ENCODE results near the gene EXOC6B.

DNA sequence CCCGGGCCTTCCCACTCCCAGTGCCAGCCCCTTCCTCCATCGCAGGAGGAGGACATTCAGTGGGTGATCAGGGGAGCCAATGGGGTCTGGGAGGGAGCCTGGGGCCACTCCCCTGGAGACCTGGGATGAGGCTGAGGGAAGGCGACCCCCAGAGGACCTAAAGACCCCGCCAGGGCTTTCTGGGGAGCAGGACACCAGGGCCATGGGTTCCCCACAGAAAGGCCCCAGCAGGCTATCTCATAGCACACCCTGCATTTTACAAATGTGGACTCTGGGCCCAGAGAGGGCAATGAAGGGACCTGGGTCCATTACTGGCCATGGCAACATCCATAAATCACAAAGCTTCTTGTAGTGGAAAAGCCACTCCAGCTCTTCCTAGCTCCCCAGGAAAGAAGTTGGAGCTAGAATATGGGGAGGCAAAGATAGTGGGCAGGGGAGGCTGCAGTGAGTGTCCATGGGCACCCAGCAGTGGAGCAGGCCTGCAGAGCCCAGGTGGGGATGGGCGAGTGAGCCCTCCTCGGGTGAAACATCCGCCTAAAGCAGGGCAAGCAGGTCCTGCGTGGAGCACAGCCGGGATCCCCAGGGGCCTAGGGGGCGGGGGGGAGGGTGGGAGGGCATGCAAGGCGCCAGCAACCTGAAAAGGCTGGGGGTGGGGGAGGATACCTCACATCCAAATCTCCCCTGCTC, 692.0 kb downstream of the EXOC6B start:
- TF ChIP-seq EZH2phosphoT487 (IDR thresholded peaks at IDR 0.05; ENCODE audit: low read length) (no peak), CTCF (IDR thresholded peaks at IDR 0.05; ENCODE audit: low read length) (no peak), EZH2 (optimal IDR thresholded peaks at IDR 0.05; ENCODE audit: low read depth, low read length) (no peak)

Measured in MM.1S (cell line).